SH-SY5Y (cell line): ENCODE measurements around the gene PNMT.

Experiments
- GATA2 ChIP-seq: IDR thresholded peaks from 2 replicates; pipeline ENCODE4 v1.6.1; 2011; ENCODE audit warnings: mild to moderate bottlenecking, low read depth, low read length
- GATA3 ChIP-seq: IDR thresholded peaks from 2 replicates; pipeline ENCODE4 v1.6.1; 2011; ENCODE audit warnings: low read depth, mild to moderate bottlenecking, low read length, moderate library complexity

PNMT gene

GRCh38 chr17:39639566-39640458, 28.4 kb upstream of the PNMT start:
- no peak for TF ChIP-seq GATA2
- no peak for TF ChIP-seq GATA3

- TF ChIP-seq GATA2, result no peak
- no peak for TF ChIP-seq GATA3
These were observed 27.6 kb upstream of the PNMT start for GRCh38 chr17:39640591-39641031.

- TF ChIP-seq GATA2 (no peak), GATA3 (no peak)
These were observed 27.2 kb upstream of the PNMT start for GRCh38 chr17:39641097-39641496.

GRCh38 chr17:39641883-39642282, 26.4 kb upstream of the PNMT start:
- TF ChIP-seq GATA2, result no peak
- no peak for TF ChIP-seq GATA3

- TF ChIP-seq GATA2, result no peak
- no peak for TF ChIP-seq GATA3
These were observed 25.8 kb upstream of the PNMT start for GRCh38 chr17:39642291-39643074.

DNA sequence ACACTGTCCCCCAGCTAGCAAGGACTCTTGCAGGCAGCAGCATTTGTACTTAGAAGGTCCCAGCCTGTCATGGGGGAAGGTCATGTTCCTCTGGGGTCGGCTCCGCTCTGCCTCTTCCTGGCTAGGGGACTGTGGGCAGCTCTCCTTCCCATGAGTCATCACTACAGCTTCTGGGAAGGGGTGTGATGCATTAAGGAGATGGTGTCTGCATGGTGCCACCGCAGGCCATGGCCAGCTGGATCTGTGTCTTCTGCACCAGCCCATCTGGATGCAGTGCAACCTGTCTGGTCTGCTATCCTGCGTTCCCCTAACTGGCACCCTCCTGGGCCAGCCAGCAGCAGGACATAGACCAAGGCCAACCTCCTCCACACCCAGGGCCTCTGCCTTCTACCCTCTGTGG, 25.0 kb upstream of the PNMT start:
- TF ChIP-seq GATA2, result no peak
- no peak for TF ChIP-seq GATA3

- TF ChIP-seq GATA3, result no peak
- no peak for TF ChIP-seq GATA2
These were observed 21.0 kb upstream of the PNMT start for GRCh38 chr17:39647256-39647655.

DNA sequence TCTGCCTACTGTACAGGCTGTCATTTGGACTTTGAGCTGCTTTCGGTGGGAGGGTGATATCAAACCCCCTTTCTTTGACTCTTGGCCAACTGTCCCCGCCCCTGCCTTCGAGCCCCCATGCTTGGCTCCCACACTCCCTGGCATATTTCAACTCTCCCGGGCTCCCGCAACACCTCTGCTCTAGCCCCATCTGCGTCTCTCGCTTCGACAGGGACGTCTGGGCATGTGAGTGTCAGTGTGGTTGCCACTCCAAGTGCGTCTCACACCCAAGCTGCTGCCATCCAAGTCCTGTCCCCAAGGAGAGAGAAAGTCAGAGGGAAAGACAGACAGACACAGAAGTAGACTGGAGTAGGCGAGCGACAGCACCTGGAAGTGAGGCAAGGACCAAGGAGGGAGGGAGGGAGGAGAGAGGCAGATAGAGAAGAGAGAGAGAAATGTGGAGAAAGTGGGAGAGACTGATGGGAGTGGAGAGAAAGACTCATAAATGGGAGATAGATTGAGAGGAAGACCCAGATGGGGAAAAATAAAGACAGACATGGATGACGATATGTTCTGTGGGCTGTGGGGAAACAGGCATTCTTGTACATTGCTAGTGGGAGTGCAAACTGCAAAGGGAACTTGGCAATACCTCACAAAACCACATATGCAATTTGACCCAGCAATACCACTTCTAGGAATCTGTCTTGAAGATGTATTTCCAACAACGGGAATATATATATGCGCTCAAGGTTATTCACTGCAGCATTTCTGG, 19.5 kb upstream of the PNMT start:
- TF ChIP-seq GATA2, result no peak

DNA sequence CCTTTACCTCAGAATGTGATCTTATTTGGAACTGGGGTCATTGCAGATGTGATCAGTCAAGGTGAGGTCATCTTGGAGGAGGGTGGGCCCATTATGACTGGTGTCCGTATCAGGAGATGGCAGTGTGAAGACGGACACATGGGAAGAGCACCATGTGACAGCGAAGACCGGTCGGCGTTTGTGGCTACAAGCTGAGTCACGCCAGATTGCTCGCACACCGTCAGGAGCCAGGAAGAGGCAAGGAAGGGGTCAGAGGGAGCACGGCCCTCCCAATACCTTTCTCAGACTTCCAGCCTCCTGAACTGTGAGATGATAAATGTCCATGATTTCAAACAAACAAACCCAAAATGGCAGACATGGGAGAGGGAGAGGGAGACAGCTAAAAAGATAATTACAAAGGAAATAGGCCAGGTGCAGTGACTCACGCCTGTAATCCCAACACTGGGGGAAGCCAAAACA, 18.1 kb upstream of the PNMT start:
- TF ChIP-seq GATA3 (no peak), GATA2 (no peak)

DNA sequence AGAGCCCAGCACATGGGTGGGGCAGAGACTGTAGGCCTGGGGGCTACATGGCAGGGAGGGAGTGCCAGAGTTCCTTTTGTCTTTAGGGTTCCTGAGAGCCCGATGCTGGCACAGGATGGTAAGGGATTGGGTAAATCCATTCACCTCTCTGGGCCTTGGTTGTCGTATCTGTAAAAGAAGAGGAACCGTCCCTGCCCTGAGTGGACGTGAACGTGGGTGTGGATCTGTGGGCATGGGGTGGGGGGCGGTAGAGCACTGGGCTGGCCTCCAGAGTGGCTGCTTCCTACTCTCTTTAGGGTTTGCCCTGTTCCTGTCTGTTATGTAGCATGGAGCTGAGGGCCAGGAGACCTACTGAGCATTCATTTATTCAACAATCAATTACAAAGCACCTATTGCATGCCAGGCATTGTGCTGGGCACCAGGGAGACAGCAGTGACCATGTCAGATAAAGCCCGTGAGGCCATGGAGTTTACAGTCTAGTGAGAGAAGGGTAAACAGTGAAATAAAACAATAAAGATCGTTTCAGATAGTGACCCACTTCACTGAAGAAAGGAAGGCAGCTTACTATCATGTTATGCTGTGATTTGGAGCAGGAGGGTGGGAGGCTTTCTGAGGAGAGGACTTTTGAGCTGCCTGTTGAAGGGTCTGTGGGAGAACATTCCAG, 16.2 kb upstream of the PNMT start:
- TF ChIP-seq GATA3, result no peak
- TF ChIP-seq GATA2, result no peak

- TF ChIP-seq GATA2, result no peak
- TF ChIP-seq GATA3, result no peak
These were observed 15.5 kb upstream of the PNMT start for GRCh38 chr17:39652587-39653315.

GRCh38 chr17:39653316-39653661, 15.0 kb upstream of the PNMT start:
- TF ChIP-seq GATA3, result no peak
- TF ChIP-seq GATA2, result no peak
